ENCODE data around the gene RNF32. TPM values are rescaled to one million over a fixed set of nuclear protein-coding genes. Genes with fewer than 3 reads are reported as not detected.
A peak's percentile ranks its signal among the peaks of the same experiment; 100 is the strongest.
"Not testable (repeated sequence)": the region's sequence is repeated elsewhere in the genome, so short reads cannot be mapped to it uniquely, and the experiment has no call there.

RNF32 gene
- total and polyA plus RNA-seq, 2 of the 13 experiments (the other 11 are each of a cell fraction or from before 2014, with no cell fraction given) = not detected

GRCh38 chr7:156619488-156620290, 20.9 kb upstream of the RNF32 start:
- H2AFZ ChIP-seq (ENCODE audit: low read length); H3K9ac ChIP-seq (ENCODE audit: insufficient read depth, low read depth, low read length); H3K4me2 ChIP-seq (ENCODE audit: low read depth, low read length); H4K20me1 ChIP-seq (ENCODE audit: insufficient read depth, low read length); H3K9me3 ChIP-seq (ENCODE audit: low read length); H3K27ac ChIP-seq (ENCODE audit: extremely low read length, insufficient read depth, low read length); FAIRE-seq; H3K4me3 ChIP-seq (replicated peaks in 1 of 3; ENCODE audit: insufficient read depth in 1 of 3, low read depth in 2 of 3, low read length in 3 of 3); BruUV-seq (replicated peaks); CTCF ChIA-PET (ENCODE audit: low intra/inter-chr PET ratio, low total read pairs); DNase-seq (ENCODE audit: low spot score); H3K36me3 ChIP-seq (replicated peaks in 1 of 2; ENCODE audit: control insufficient read depth in 1 of 2, insufficient read depth in 2 of 2, low read length in 2 of 2); H3K79me2 ChIP-seq (ENCODE audit: insufficient read depth, low read length); intact Hi-C loops (cut with micrococcal nuclease; ENCODE audit: unreplicated experiment); ATAC-seq; H3K27me3 ChIP-seq (ENCODE audit: control insufficient read depth in 1 of 2, insufficient read depth in 2 of 2, low read length in 2 of 2): not testable (repeated sequence)
- in situ Hi-C loops (cut with HindIII; ENCODE audit: extremely low pct_ligation_motif_present, low pct_unique_long_range_greater_than_20kb) = loop anchor here (5.0 kb wide), 1 partner anchor 102 kb away; no protein-coding TSS in a partner anchor
- 95% methylated on average over 13 of the region's 13 CpGs for WGBS (ENCODE audit: low lambda C conversion rate)
- POLR2A ChIA-PET = interaction anchor here (2.1 kb wide), 1 partner anchor 10 kb away, joined by 12 read pairs; no protein-coding TSS in a partner anchor
- peaks cover 46% of the 10 kb centered on the region for H3K4me1 ChIP-seq (ENCODE audit: insufficient read depth, low read length)
- peak; percentile 68 for TF ChIP-seq ZNF7 (CRISPR knock-in tag; IDR thresholded peaks at IDR 0.05)
- TF ChIP-seq ZNF644 (CRISPR knock-in tag; IDR thresholded peaks at IDR 0.05; ENCODE audit: low read depth) = 0 out of 2 replicates have a peak, but pooled peaks have one; percentile 14

- ChIA-PET POLR2A (interaction anchor here (0.8 kb wide), 1 partner anchor 11 kb away, joined by 3 read pairs; no protein-coding TSS in a partner anchor), CTCF (ENCODE audit: low intra/inter-chr PET ratio, low total read pairs) (no interaction called here)
- H3K27ac ChIP-seq (ENCODE audit: extremely low read length, insufficient read depth, low read length) = no peak overlapping the region
- DNase-seq (ENCODE audit: low spot score) = no peak
- H3K9ac ChIP-seq (ENCODE audit: insufficient read depth, low read depth, low read length) = no peak overlapping the region
- H3K4me1 ChIP-seq (ENCODE audit: insufficient read depth, low read length) = peaks cover 47% of the 10 kb centered on the region
- peaks cover 10% of the 10 kb centered on the region for H3K9me3 ChIP-seq (ENCODE audit: low read length)
- H3K4me2 ChIP-seq (ENCODE audit: low read depth, low read length) = no peak overlapping the region
- no peak for ATAC-seq
- H3K4me3 ChIP-seq (replicated peaks in 1 of 3; ENCODE audit: insufficient read depth in 1 of 3, low read depth in 2 of 3, low read length in 3 of 3) = no peak overlapping the region
- no peaks in the 10 kb centered on the region for H3K79me2 ChIP-seq (ENCODE audit: insufficient read depth, low read length)
- 80% methylated on average over 3 of the region's 3 CpGs for WGBS (ENCODE audit: low lambda C conversion rate)
- H4K20me1 ChIP-seq (ENCODE audit: insufficient read depth, low read length) = no peaks in the 10 kb centered on the region
- BruUV-seq (replicated peaks) = no TSS peak
- no peaks in the 10 kb centered on the region for H3K36me3 ChIP-seq (replicated peaks in 1 of 2; ENCODE audit: control insufficient read depth in 1 of 2, insufficient read depth in 2 of 2, low read length in 2 of 2)
- H2AFZ ChIP-seq (ENCODE audit: low read length) = no peak overlapping the region
- no peak for FAIRE-seq
- TF ChIP-seq HMGXB4 (CRISPR knock-in tag; IDR thresholded peaks at IDR 0.05; ENCODE audit: borderline replicate concordance in 1 of 2, low read depth in 1 of 2) (no peak), HOXA7 (CRISPR knock-in tag; IDR thresholded peaks at IDR 0.05) (no peak), CBX5 (CRISPR knock-in tag; IDR thresholded peaks at IDR 0.05; ENCODE audit: borderline replicate concordance) (no peak), ZFP62 (CRISPR knock-in tag; IDR thresholded peaks at IDR 0.05) (no peak), SPEN (CRISPR knock-in tag; IDR thresholded peaks at IDR 0.05; ENCODE audit: low read depth) (no peak), CBX2 (IDR thresholded peaks at IDR 0.05; ENCODE audit: low read depth, low read length) (no peak), CBX2 (CRISPR knock-in tag; IDR thresholded peaks at IDR 0.05; ENCODE audit: low read depth) (no peak)
- in situ Hi-C loops (cut with HindIII; ENCODE audit: extremely low pct_ligation_motif_present, low pct_unique_long_range_greater_than_20kb) = no loop called here
- intact Hi-C loops (cut with micrococcal nuclease; ENCODE audit: unreplicated experiment) = no loop called here
- no peaks in the 10 kb centered on the region for H3K27me3 ChIP-seq (ENCODE audit: control insufficient read depth in 1 of 2, insufficient read depth in 2 of 2, low read length in 2 of 2)
Measured at GRCh38 chr7:156620291-156620675, 20.3 kb upstream of the RNF32 start.

All from HepG2 (cell line).